ENCODE results near the gene DENND5A.

The DENND5A gene

GRCh38 chr11:9091044-9091922 lies 173.9 kb downstream of the DENND5A start, which contains the start of gene SCUBE2:
SCUBE2 (minus strand) TSS chr11:9091599; CDS start chr11:9091528, 71 bp downstream.
- no peaks in the 10 kb centered on the region for H3K36me3 ChIP-seq (ENCODE audit: insufficient read depth, low read length)
- no peaks in the 10 kb centered on the region for H3K9me3 ChIP-seq (ENCODE audit: low read length)
- H3K27me3 ChIP-seq (ENCODE audit: control insufficient read depth in 1 of 2, insufficient read depth in 2 of 2, low read length in 2 of 2), result peaks cover 8 to 11% of the 10 kb centered on the region in 2 donors
- H3K27ac ChIP-seq (ENCODE audit: low read depth, low read length), result no peak within 1 kb of the TSS
- H3K4me1 ChIP-seq (ENCODE audit: insufficient read depth, low read length), result peaks cover 7% of the 10 kb centered on the region
- H3K4me3 ChIP-seq (ENCODE audit: low read depth in 1 of 2, low read length in 2 of 2), result peak within 1 kb of the TSS; percentile 47 to 57
- no peak within 1 kb of the TSS for H3K9ac ChIP-seq (ENCODE audit: low read length)

- H3K9me3 ChIP-seq (ENCODE audit: low read length), result no peaks in the 10 kb centered on the region
- peaks cover 7% of the 10 kb centered on the region for H3K4me1 ChIP-seq (ENCODE audit: insufficient read depth, low read length)
- H3K27me3 ChIP-seq (ENCODE audit: control insufficient read depth in 1 of 2, insufficient read depth in 2 of 2, low read length in 2 of 2), result peaks cover 8 to 11% of the 10 kb centered on the region in 2 donors
- peak overlapping the region in 1 of 2 donors; percentile 57 for H3K4me3 ChIP-seq (ENCODE audit: low read depth in 1 of 2, low read length in 2 of 2)
- no peaks in the 10 kb centered on the region for H3K36me3 ChIP-seq (ENCODE audit: insufficient read depth, low read length)
- H3K27ac ChIP-seq (ENCODE audit: low read depth, low read length), result no peak overlapping the region
- H3K9ac ChIP-seq (ENCODE audit: low read length), result no peak overlapping the region
Measured at GRCh38 chr11:9090488-9091043, 174.6 kb downstream of the DENND5A start.

- no peak overlapping the region for H3K9ac ChIP-seq (ENCODE audit: low read length)
- no peak overlapping the region for H3K4me3 ChIP-seq (ENCODE audit: low read depth in 1 of 2, low read length in 2 of 2)
- H3K4me1 ChIP-seq (ENCODE audit: insufficient read depth, low read length), result peaks cover 7% of the 10 kb centered on the region
- H3K27ac ChIP-seq (ENCODE audit: low read depth, low read length), result no peak overlapping the region
- no peaks in the 10 kb centered on the region for H3K9me3 ChIP-seq (ENCODE audit: low read length)
- H3K36me3 ChIP-seq (ENCODE audit: insufficient read depth, low read length), result no peaks in the 10 kb centered on the region
- peaks cover 8 to 11% of the 10 kb centered on the region in 2 donors for H3K27me3 ChIP-seq (ENCODE audit: control insufficient read depth in 1 of 2, insufficient read depth in 2 of 2, low read length in 2 of 2)
Measured at GRCh38 chr11:9089636-9090035, 175.5 kb downstream of the DENND5A start.

GRCh38 chr11:9089061-9089460 lies 176.1 kb downstream of the DENND5A start:
- Histone ChIP-seq H3K36me3 (ENCODE audit: insufficient read depth, low read length) (no peaks in the 10 kb centered on the region), H3K9ac (ENCODE audit: low read length) (no peak overlapping the region), H3K9me3 (ENCODE audit: low read length) (no peaks in the 10 kb centered on the region), H3K27me3 (ENCODE audit: control insufficient read depth in 1 of 2, insufficient read depth in 2 of 2, low read length in 2 of 2) (peaks cover 8 to 11% of the 10 kb centered on the region in 2 donors), H3K4me1 (ENCODE audit: insufficient read depth, low read length) (peaks cover 7% of the 10 kb centered on the region), H3K27ac (ENCODE audit: low read depth, low read length) (no peak overlapping the region), H3K4me3 (ENCODE audit: low read depth in 1 of 2, low read length in 2 of 2) (no peak overlapping the region)

Data from muscle layer of colon (tissue), 2 donors.